GM12875 (cell line): ENCODE measurements around the gene SMARCC2.

Experiments
- H3K4me3 ChIP-seq: one replicate; pipeline ENCODE4 v1.5.1; 2011; ENCODE audit warnings: low read depth, low read length, control low read depth
- CTCF ChIP-seq: IDR thresholded peaks from 2 replicates; pipeline ENCODE4 v1.5.1; 2011; ENCODE audit warnings: low read depth, mild to moderate bottlenecking, control low read depth, inconsistent platforms, low read length, moderate library complexity, borderline replicate concordance; ENCODE audit not compliant: insufficient read depth

SMARCC2 gene

DNA sequence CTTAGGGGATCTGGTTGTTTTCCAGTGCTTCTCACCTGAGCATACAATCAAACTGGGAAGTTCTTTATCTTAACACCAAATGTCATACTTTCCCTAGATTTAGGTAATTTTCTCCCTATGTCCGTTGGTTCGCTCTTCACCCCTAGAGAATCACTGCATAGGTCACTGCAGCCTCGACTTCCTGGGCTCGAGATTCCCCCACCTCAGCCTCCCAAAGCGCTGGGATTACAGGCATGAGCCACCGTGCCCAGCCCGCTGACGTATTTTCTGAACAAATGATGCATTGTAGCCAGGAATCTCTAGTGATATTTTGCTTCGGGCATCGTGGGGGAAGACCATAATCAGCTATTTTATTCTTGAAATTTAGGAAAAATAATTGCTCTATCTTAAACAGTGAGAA is 74.0 kb downstream of the SMARCC2 start:
- peak overlapping the region; percentile 78 for H3K4me3 ChIP-seq
- no peak for TF ChIP-seq CTCF

DNA sequence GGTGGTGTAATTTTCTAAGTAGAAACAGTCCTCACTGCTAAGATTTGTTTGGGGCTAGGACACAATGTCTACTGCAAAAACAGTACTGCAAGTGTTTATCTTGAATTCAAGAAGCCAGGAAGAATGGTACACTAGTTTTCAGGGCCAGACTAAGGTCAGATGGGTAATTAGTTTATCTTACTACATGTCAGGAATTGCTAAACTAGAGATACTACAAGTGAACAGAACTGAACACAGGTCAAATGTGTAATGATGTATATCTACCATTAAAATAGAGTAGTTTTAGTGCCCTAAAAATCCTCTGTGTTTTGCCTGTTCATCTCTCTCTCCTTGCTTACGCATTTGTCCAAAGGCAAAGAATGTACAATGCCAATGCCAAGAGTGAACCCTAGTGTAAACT is 75.2 kb downstream of the SMARCC2 start:
- no peak overlapping the region for H3K4me3 ChIP-seq
- no peak for TF ChIP-seq CTCF
